Measurements from ENCODE around the gene TRIP6.
"Not testable (repeated sequence)": the region's sequence is repeated elsewhere in the genome, so short reads cannot be mapped to it uniquely, and the experiment has no call there.

The TRIP6 gene

GRCh38 chr7:100911484-100911883, 44.3 kb downstream of the TRIP6 start:
- Histone ChIP-seq H3K9me3 (no peaks in the 10 kb centered on the region), H3K27me3 (peaks cover 16% of the 10 kb centered on the region), H3K27ac (no peak overlapping the region), H3K4me1 (ENCODE audit: control insufficient read depth in 1 of 2, insufficient read depth in 1 of 2, low read depth in 1 of 2, low read length in 1 of 2) (peaks cover 6 to 13% of the 10 kb centered on the region in 2 experiments), H3K4me3 (ENCODE audit: low read depth in 1 of 2, low read length in 1 of 2) (no peak overlapping the region), H3K36me3 (no peaks in the 10 kb centered on the region)
- no peak for TF ChIP-seq CTCF (IDR thresholded peaks at IDR 0.05)

- Histone ChIP-seq H3K4me3 (ENCODE audit: low read depth in 1 of 2, low read length in 1 of 2) (no peak overlapping the region), H3K27me3 (peaks cover 19% of the 10 kb centered on the region), H3K9me3 (no peaks in the 10 kb centered on the region), H3K4me1 (ENCODE audit: control insufficient read depth in 1 of 2, insufficient read depth in 1 of 2, low read depth in 1 of 2, low read length in 1 of 2) (peaks cover 6 to 13% of the 10 kb centered on the region in 2 experiments), H3K36me3 (no peaks in the 10 kb centered on the region), H3K27ac (no peak overlapping the region)
- TF ChIP-seq CTCF (IDR thresholded peaks at IDR 0.05): no peak
Observed at GRCh38 chr7:100914208-100914878, 47.2 kb downstream of the TRIP6 start.

- Histone ChIP-seq H3K27me3 (peaks cover 19% of the 10 kb centered on the region), H3K36me3 (no peaks in the 10 kb centered on the region), H3K27ac (no peak overlapping the region), H3K4me1 (ENCODE audit: control insufficient read depth in 1 of 2, insufficient read depth in 1 of 2, low read depth in 1 of 2, low read length in 1 of 2) (peaks cover 5 to 12% of the 10 kb centered on the region in 2 experiments), H3K4me3 (ENCODE audit: low read depth in 1 of 2, low read length in 1 of 2) (no peak overlapping the region), H3K9me3 (no peaks in the 10 kb centered on the region)
- TF ChIP-seq CTCF (IDR thresholded peaks at IDR 0.05): no peak
Observed at GRCh38 chr7:100914879-100915447, 47.8 kb downstream of the TRIP6 start.

- H3K4me1 ChIP-seq (ENCODE audit: control insufficient read depth in 1 of 2, insufficient read depth in 1 of 2, low read depth in 1 of 2, low read length in 1 of 2); H3K27ac ChIP-seq; H3K4me3 ChIP-seq (ENCODE audit: low read depth in 1 of 2, low read length in 1 of 2); H3K9me3 ChIP-seq; H3K36me3 ChIP-seq: not testable (repeated sequence)
- peaks cover 53% of the 10 kb centered on the region for H3K27me3 ChIP-seq
Observed at GRCh38 chr7:100919335-100919734, 52.1 kb downstream of the TRIP6 start.

GRCh38 chr7:100919779-100920437, 52.7 kb downstream of the TRIP6 start:
- peaks cover 53% of the 10 kb centered on the region for H3K27me3 ChIP-seq
- H3K36me3 ChIP-seq; H3K4me3 ChIP-seq (ENCODE audit: low read depth in 1 of 2, low read length in 1 of 2); H3K4me1 ChIP-seq (ENCODE audit: control insufficient read depth in 1 of 2, insufficient read depth in 1 of 2, low read depth in 1 of 2, low read length in 1 of 2); H3K9me3 ChIP-seq; H3K27ac ChIP-seq: not testable (repeated sequence)

- H3K4me1 ChIP-seq (ENCODE audit: control insufficient read depth in 1 of 2, insufficient read depth in 1 of 2, low read depth in 1 of 2, low read length in 1 of 2): no peaks in the 10 kb centered on the region
- no peak for TF ChIP-seq CTCF (IDR thresholded peaks at IDR 0.05)
- H3K36me3 ChIP-seq: no peaks in the 10 kb centered on the region
- H3K4me3 ChIP-seq (ENCODE audit: low read depth in 1 of 2, low read length in 1 of 2): no peak overlapping the region
- H3K27me3 ChIP-seq: peaks cover 53% of the 10 kb centered on the region
- no peak overlapping the region for H3K27ac ChIP-seq
- H3K9me3 ChIP-seq: no peaks in the 10 kb centered on the region
Observed at GRCh38 chr7:100921039-100921438, 53.9 kb downstream of the TRIP6 start.
